Duodenal mucosa (tissue), 2 donors: ENCODE data around the gene MAU2.
"Not testable (repeated sequence)": the region's sequence is repeated elsewhere in the genome, so short reads cannot be mapped to it uniquely, and the experiment has no call there.

Experiments
- H3K27ac ChIP-seq: one replicate; pipeline ENCODE4 v1.7.0; 2013; ENCODE audit warnings: low read depth, low read length
- H3K27me3 ChIP-seq, 2 donors: one replicate each; pipeline ENCODE4 v1.7.0; 2013; ENCODE audit warnings: low read length in 2 of 2, control low read depth in 1 of 2; ENCODE audit not compliant: insufficient read depth in 2 of 2, control insufficient read depth in 1 of 2
- H3K36me3 ChIP-seq, 2 donors: one replicate each; pipeline ENCODE4 v1.7.0; 2013; ENCODE audit warnings: low read length in 2 of 2, control low read depth in 1 of 2; ENCODE audit not compliant: insufficient read depth in 2 of 2, control insufficient read depth in 1 of 2
- H3K4me1 ChIP-seq, 2 donors: one replicate each; pipeline ENCODE4 v1.7.0; 2013; ENCODE audit warnings: low read length in 2 of 2, control low read depth in 1 of 2; ENCODE audit not compliant: insufficient read depth in 2 of 2, control insufficient read depth in 1 of 2
- H3K4me3 ChIP-seq, 2 donors: one replicate each; pipeline ENCODE4 v1.7.0; 2013; ENCODE audit warnings: low read length in 2 of 2, low read depth in 1 of 2
- H3K9ac ChIP-seq, 2 donors: one replicate each; pipeline ENCODE4 v1.7.0; 2013; ENCODE audit warnings: low read length in 2 of 2, low read depth in 1 of 2
- H3K9me3 ChIP-seq, 2 donors: one replicate each; pipeline ENCODE4 v1.7.0; 2013; ENCODE audit warnings: low read length in 2 of 2, control low read depth in 1 of 2; ENCODE audit not compliant: control insufficient read depth in 1 of 2

The MAU2 gene

GRCh38 chr19:19379527-19379926 lies 58.9 kb downstream of the MAU2 start:
- no peak overlapping the region for H3K9ac ChIP-seq
- no peaks in the 10 kb centered on the region for H3K27me3 ChIP-seq
- peaks cover 8 to 14% of the 10 kb centered on the region in 2 donors for H3K4me1 ChIP-seq
- H3K27ac ChIP-seq, result no peak overlapping the region
- H3K36me3 ChIP-seq, result no peaks in the 10 kb centered on the region
- H3K9me3 ChIP-seq, result no peaks in the 10 kb centered on the region
- H3K4me3 ChIP-seq, result no peak overlapping the region

GRCh38 chr19:19380316-19380715 lies 59.7 kb downstream of the MAU2 start:
- not testable (repeated sequence) for H3K36me3 ChIP-seq, H3K4me3 ChIP-seq, H3K9ac ChIP-seq, H3K27ac ChIP-seq, H3K27me3 ChIP-seq, H3K9me3 ChIP-seq
- peaks cover 13 to 18% of the 10 kb centered on the region in 2 donors for H3K4me1 ChIP-seq

GRCh38 chr19:19381007-19381926 lies 60.6 kb downstream of the MAU2 start:
- Histone ChIP-seq H3K27ac (no peak overlapping the region), H3K9ac (no peak overlapping the region), H3K4me3 (no peak overlapping the region), H3K9me3 (no peaks in the 10 kb centered on the region), H3K27me3 (no peaks in the 10 kb centered on the region), H3K4me1 (peaks cover 13 to 18% of the 10 kb centered on the region in 2 donors), H3K36me3 (no peaks in the 10 kb centered on the region)

GRCh38 chr19:19382118-19382517 lies 61.5 kb downstream of the MAU2 start:
- Histone ChIP-seq H3K4me1 (peaks cover 20 to 25% of the 10 kb centered on the region in 2 donors), H3K9me3 (no peaks in the 10 kb centered on the region), H3K27ac (no peak overlapping the region), H3K27me3 (no peaks in the 10 kb centered on the region), H3K36me3 (no peaks in the 10 kb centered on the region), H3K4me3 (no peak overlapping the region), H3K9ac (no peak overlapping the region)

- no peaks in the 10 kb centered on the region for H3K27me3 ChIP-seq
- peak overlapping the region; percentile 68 to 77 for H3K4me3 ChIP-seq
- peak overlapping the region; percentile 66 to 86 for H3K9ac ChIP-seq
- H3K36me3 ChIP-seq, result no peaks in the 10 kb centered on the region
- no peak overlapping the region for H3K27ac ChIP-seq
- no peaks in the 10 kb centered on the region for H3K9me3 ChIP-seq
- peaks cover 32 to 35% of the 10 kb centered on the region in 2 donors for H3K4me1 ChIP-seq
These were observed 63.9 kb downstream of the MAU2 start for GRCh38 chr19:19384486-19384885.

DNA sequence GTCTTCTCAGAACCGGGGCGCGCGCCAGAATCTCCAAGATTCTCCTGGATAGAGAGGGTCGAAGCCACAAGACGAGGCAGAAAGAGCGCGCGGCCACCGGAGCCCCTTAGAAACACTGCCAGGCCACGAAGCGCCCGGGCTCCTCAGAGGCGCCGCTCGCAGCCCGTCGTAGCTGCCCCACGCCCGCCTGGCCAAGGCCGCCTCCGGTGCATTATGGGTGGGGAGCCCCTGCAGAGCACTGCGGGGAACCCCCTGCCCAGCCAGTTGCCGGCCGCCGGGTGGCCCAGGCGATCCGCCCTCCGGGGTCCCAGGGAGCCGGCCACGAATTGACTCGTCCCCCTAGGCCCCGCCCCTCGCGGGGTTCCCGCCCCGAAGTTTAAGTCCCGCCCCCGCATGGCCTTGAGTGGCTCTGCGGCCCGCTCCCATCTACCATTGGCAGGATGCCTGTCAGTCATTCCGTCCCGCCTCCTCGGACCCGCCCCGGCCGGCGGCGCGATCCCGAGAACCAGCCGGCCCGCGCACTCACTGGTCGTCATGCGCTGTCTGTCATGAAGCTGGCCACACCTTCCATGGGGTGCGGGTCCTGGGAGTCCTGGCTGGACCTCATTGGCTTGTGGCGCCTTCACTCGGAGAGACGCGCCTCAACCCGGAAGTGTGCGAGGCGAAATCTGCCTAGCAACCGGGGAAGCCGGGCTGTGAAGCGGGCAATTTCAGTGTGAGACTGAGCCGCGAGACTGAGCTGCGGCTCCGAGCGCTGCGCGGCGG lies 64.7 kb downstream of the MAU2 start:
- Histone ChIP-seq H3K27me3 (no peaks in the 10 kb centered on the region), H3K9me3 (no peaks in the 10 kb centered on the region), H3K9ac (peak overlapping the region; percentile 66 to 86), H3K4me3 (peak overlapping the region; percentile 77 to 86), H3K36me3 (no peaks in the 10 kb centered on the region), H3K4me1 (peaks cover 32 to 41% of the 10 kb centered on the region in 2 donors), H3K27ac (peak overlapping the region; percentile 56)

DNA sequence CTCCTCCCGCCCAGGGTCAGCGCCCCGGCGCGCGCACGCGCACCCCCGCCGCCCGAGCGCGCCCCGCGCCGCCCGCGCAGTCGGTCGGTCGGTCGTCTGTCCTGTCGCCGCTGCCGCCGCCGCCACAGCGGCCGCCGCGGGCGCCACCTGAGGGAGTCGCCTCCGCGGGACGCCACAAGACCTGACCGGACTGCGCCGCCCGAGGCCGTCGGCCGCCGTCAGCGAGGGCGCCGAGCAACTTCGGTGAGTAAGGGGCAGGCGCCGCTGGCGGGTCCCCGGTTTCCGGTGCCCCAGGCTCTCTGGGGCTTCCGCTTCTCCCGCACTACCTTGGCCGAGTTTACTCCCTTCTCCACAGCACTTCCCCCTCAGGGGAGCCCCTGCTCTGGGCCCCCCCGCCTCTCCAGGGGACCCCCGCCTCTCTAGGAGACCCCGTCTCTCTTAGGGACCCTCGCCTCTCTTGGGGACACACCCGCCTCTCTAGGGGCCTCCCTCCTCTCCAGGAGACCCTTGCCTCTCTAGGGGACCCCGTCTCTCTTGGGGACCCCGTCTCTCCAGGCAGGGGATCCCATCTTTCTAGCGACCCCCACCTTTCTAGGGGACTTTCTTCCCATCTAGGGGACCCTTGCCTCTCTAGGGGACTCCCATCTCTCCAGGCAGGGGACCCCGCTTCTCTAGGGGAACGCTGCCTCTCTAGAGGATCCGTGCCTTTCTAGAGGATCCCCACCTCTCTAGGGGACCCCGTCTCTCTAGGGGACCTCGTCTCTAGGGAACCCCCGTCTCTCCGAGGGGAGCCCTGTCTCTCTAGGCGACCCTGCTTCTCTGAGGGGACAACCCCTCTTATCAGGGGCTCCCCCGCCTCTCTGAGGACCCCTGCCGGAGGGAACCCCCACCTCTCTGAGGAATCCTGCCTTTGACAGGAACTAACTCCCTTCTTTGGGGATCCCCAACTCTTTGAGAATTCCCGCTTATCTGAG lies 65.6 kb downstream of the MAU2 start:
- Histone ChIP-seq H3K4me1 (peaks cover 27 to 45% of the 10 kb centered on the region in 2 donors), H3K27ac (peak overlapping the region; percentile 56), H3K36me3 (no peaks in the 10 kb centered on the region)

GRCh38 chr19:19387108-19387507 lies 66.5 kb downstream of the MAU2 start:
- Histone ChIP-seq H3K9me3 (no peaks in the 10 kb centered on the region), H3K9ac (peak overlapping the region; percentile 87 to 98), H3K36me3 (no peaks in the 10 kb centered on the region), H3K4me1 (peaks cover 30 to 45% of the 10 kb centered on the region in 2 donors), H3K27me3 (no peaks in the 10 kb centered on the region), H3K27ac (no peak overlapping the region), H3K4me3 (peak overlapping the region; percentile 71 to 86)

More for the DNA sequence above, 65.6 kb downstream of the MAU2 start:
- H3K9me3 ChIP-seq, result no peaks in the 10 kb centered on the region
- H3K4me3 ChIP-seq, result peak overlapping the region; percentile 71 to 86
- no peaks in the 10 kb centered on the region for H3K27me3 ChIP-seq
- peak overlapping the region; percentile 87 to 98 for H3K9ac ChIP-seq

GRCh38 chr19:19388568-19389555 lies 68.2 kb downstream of the MAU2 start:
- H3K4me3 ChIP-seq, result peak overlapping the region in 1 of 2 donors; percentile 43

More at GRCh38 chr19:19388568-19389555, 68.2 kb downstream of the MAU2 start:
- Histone ChIP-seq H3K9me3 (no peaks in the 10 kb centered on the region), H3K4me1 (peaks cover 30 to 45% of the 10 kb centered on the region in 2 donors), H3K27me3 (no peaks in the 10 kb centered on the region), H3K36me3 (no peaks in the 10 kb centered on the region), H3K27ac (no peak overlapping the region), H3K9ac (peak overlapping the region; percentile 27 to 47)
